Ramos (cell line): Measurements from ENCODE around the gene PPP6R1.

Source experiments
- in situ Hi-C: fragments of 300-500 bp; cut with MboI; formaldehyde crosslinking; loops from one replicate; pipeline ENCODE4 v1.14.3; 2022; ENCODE audit warnings: low sequenced_read_pairs; ENCODE audit not compliant: unreplicated experiment

Gene PPP6R1

DNA sequence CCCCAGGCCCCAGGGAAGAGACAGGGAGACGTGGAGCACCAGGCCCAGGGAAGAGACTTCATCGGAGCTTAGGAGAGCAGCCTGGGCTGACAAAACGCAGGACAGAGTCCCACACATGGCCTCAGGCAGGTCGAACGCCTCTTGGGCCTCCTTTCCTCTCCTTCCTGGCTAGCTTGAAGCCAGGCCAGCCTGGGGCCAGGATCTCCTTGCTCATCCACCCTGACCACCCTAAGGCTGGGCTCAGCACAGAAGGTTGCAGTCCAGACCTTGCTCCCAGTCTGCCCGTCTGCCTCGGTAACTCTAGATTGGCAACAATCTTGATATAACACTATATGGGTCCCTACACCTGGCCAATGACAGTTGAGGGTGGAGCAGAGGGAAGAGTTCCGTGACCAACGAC lies 10.1 kb downstream of the PPP6R1 start:
- in situ Hi-C loops = no loop called here

DNA sequence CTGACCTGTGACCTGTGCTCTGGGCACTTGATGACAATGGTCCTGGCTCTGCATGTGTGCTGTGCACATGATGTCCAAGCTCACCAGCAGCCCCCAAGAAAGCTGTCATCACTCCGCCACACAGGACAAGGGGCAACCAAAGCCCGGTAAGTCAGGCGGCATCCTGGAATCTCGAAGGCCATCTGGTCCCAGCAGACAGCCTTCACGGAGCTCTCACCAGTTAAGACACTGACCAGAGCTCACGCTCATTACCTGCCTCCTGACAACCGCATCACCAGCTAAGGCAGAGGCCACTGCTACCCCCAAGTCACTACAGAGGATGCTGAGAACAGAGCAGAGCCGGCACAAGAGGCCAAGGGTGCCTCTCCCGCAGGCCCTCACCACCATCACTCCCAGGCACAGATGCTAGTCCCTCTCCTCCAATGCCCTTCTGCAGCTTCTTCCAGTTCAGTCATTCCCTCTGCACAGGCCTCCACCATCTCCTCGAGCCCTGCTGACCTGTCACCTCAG lies 10.6 kb downstream of the PPP6R1 start:
- in situ Hi-C loops = no loop called here

GRCh38 chr19:55247621-55248099 lies 11.2 kb downstream of the PPP6R1 start:
- in situ Hi-C loops = no loop called here

GRCh38 chr19:55246462-55247451 lies 12.1 kb downstream of the PPP6R1 start:
- in situ Hi-C loops = no loop called here

DNA sequence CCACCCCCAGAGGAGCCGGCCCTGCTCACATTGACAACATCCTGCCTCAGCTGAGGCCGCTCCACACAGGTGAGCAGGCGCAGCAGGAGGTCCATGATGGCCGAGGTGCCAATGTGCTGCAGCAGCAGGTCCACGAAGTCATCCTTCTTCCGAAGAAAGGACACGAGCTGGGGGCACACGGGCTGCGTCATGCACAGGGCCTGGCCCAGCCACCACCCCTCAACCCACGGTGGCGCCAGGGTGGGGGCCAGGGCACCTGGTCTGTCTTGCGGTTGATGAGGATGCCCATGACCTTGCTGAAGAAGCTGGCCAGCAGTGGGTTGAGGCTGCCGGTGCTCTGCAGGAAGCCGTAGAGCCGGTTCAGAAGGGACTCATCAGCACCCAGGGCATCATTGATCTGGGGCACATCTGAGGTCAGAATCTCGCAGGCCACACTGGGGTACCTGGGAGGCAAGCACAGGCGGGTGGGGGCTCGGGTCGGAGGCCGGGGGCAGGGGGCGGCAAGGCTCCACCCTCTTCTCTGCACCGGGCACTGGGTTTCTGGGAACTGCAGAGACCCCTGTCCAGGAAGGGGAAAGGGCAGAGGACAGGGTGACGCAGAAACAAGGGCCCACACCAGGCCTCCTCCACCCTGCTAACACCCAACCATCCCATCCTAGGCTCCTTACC lies 13.4 kb downstream of the PPP6R1 start:
- in situ Hi-C loops = no loop called here

GRCh38 chr19:55244004-55244680 lies 14.7 kb downstream of the PPP6R1 start:
- in situ Hi-C loops = no loop called here

DNA sequence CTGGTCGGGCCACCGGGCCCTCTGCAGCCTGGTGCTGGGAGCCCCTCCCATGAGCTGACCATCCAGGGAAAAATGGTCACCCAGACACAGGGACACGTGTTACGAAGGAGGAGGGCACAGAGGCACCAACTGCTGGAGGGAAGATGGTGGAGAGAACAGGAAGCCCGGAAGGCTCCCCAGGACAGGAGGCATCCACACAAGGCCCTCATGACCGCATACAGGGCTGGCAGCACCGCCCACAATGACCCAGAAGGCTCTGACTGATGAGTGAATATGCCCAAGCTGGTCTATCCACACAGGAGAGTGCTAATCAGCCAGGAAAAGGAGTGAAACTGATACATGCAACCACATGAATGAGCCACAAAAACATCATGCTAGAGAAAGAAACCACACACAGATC lies 16.3 kb downstream of the PPP6R1 start:
- in situ Hi-C loops = no loop called here

DNA sequence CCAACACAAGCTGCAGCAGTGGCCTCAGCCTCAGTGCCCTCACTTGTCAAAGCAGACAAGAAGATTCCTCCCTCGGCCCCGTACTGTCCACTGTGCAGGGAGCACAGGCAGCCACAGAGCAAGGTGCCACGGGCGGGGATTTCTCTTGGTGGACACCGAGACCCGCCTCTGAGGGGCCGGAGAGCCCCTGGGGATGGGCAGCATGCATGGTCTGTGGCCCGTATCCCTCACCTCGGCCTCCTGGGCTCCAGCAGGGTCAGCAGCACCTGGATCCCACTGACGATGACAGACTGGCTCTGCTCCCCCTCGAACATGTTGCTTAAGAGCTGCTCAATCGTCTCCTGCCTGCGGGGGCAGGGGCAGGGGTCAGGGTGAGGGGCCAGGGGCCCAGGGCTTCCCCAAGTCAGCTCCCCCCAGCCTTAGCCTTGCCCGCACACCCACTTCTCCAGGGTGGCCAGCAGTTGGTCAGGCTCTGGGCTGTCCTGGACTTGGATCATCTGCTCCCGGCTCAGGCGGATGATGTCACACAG lies 16.8 kb downstream of the PPP6R1 start:
- in situ Hi-C loops = no loop called here

GRCh38 chr19:55241143-55241934 lies 17.5 kb downstream of the PPP6R1 start:
- in situ Hi-C loops = no loop called here

DNA sequence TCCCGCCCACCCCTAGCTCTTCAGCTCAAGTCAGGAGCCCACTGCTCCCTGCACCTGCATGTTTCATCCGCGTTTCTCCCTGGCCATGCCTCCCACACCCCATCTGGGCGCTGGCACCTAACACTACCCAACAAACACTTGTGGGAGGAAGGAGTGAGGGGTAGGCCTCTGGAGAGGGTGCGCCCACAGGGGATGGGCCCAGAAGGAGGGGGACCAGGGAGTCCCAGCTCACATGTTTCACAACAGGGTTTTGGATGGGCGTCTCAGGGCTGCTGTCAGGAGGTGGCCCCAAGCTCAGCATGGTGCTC lies 18.1 kb downstream of the PPP6R1 start:
- in situ Hi-C loops = no loop called here

GRCh38 chr19:55239004-55239403 lies 19.8 kb downstream of the PPP6R1 start:
- in situ Hi-C loops = no loop called here

DNA sequence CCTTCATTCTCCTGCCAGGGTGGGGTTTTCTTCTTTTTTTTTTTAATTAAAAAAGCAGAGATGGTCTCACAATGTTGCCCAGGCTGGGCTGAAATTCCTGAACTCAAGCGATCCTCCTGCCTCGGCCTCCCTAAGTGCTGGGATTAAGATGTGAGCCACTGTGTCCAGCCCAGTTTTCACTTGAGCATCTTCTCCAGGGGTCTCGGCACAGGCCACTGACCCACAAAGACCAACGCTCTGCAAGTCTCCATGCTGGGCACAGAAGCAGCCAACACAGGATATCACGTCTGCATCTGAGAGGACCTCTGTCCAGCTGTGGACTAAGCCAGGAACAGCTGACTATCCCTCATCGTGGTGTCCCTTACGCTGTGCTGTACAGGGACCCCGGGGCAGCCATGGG lies 20.8 kb downstream of the PPP6R1 start:
- in situ Hi-C loops = no loop called here

- in situ Hi-C loops = no loop called here
These were observed 25.8 kb downstream of the PPP6R1 start for GRCh38 chr19:55232986-55233385.

DNA sequence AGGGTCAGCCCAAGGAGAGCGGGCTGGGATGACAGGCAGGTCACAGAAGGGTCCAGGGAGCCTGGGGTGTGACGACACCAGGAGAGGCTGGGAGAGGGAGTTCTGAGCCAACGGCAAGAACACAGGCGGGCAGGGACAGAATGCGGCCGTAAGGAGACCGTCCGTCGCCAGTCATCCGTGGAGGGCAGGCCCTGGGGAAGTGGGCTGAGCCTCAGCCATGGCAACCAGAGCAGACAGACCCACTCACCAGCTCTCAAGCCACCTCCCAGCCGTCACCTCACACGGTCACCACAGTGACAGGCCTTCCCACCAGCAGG lies 26.6 kb downstream of the PPP6R1 start:
- in situ Hi-C loops = no loop called here

DNA sequence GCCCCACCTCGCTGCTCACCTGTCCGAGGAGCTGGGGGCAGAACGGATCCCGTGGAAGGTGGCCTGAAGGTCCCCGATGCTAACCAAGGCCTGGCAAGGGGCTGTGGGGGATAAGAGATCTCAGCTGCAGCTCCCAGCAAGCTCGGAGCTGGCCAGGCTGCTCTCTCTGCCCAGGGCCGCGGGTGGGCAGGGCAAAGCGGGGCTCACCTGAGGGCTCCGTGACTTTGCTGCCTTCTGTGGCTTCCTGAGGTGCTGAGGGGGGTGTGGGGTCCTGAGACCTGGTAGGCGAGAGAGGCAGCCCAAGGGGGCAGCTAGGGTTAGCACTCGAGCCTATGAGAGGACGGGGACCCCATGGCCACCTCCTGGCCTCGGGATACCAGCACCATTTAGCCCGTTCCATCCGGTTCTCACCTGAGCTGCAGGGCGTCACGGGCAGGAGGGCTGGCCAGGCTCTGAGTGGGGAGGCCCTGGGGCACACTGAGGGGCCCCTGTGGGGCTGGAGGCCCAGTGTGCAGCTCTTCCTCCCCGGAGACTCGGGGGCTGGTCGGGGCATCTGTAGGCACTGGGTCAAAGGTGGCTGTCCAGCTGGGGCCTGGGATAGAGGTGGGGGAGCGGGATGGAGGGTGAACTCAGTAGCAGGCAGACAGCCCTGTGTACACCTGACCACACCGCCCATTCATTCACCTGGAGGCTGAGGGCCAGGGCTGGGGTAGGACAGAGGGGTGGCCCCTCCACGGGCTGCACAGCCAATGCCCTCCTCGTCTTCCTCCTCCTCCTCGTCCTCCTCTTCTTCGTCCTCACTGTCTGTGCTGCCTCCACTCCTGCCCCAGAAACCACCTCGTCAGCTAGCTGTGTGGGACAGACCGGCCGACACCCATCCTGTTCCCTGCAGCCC lies 27.2 kb downstream of the PPP6R1 start:
- in situ Hi-C loops = no loop called here

- in situ Hi-C loops = no loop called here
These were observed 28.0 kb downstream of the PPP6R1 start for GRCh38 chr19:55230780-55231179.

DNA sequence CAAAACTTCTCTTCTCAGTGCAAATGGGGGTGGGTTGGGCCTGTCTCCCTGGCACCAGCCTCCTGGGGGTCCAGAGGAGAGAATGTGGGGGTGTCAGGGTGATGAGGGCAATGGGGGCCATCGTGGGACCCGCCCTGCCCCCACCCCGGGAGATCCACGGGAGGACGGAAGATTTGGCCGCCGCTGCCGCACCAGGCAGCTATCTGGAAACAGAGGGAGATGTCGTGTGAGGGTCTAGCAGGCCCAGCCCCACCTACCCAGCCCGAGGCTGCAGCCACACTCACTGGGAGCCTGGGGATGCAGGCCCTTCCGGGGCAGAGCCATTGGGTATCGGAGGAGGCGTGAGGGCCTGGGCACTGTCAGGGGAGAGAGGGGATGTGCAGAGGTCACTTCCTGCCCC lies 28.5 kb downstream of the PPP6R1 start:
- in situ Hi-C loops = no loop called here

GRCh38 chr19:55229789-55230182 lies 29.0 kb downstream of the PPP6R1 start:
- in situ Hi-C loops = no loop called here
